Activated naive CD8-positive, alpha-beta T cell treated with anti-CD3 and anti-CD28 coated beads for 36 hours (primary cell): ENCODE data around the gene GLS2. TPM values are rescaled to one million over a fixed set of nuclear protein-coding genes. Genes with fewer than 3 reads are reported as not detected.

ENCODE experiments used
- DNase-seq: peaks from one replicate; pipeline ENCODE4 v3.0.0; 2021
- H3K27ac Mint-ChIP-seq: one replicate; pipeline ENCODE4 v1.8.0; 2022; ENCODE audit warnings: mild to moderate bottlenecking, moderate library complexity, mixed read lengths
- H3K27me3 Mint-ChIP-seq: one replicate; pipeline ENCODE4 v1.8.0; 2022; ENCODE audit warnings: mild to moderate bottlenecking, mixed read lengths
- H3K36me3 Mint-ChIP-seq: one replicate; pipeline ENCODE4 v1.8.0; 2021; ENCODE audit warnings: mild to moderate bottlenecking, mixed read lengths
- H3K4me1 Mint-ChIP-seq: one replicate; pipeline ENCODE4 v1.8.0; 2021; ENCODE audit warnings: mixed read lengths
- H3K4me3 Mint-ChIP-seq: one replicate; pipeline ENCODE4 v1.8.0; 2022; ENCODE audit warnings: mild to moderate bottlenecking, moderate library complexity, mixed read lengths
- H3K9me3 Mint-ChIP-seq: one replicate; pipeline ENCODE4 v1.8.0; 2022; ENCODE audit warnings: mixed read lengths
- total RNA-seq, 2 experiments: library from RNA; stranded (reverse); gene quantifications; one replicate each; pipeline ENCODE4 v1.2.3, GENCODE V29; 2021

Gene GLS2
- total RNA-seq, 2 experiments from 2014 or later = 4.7 to 5.4 TPM

DNA sequence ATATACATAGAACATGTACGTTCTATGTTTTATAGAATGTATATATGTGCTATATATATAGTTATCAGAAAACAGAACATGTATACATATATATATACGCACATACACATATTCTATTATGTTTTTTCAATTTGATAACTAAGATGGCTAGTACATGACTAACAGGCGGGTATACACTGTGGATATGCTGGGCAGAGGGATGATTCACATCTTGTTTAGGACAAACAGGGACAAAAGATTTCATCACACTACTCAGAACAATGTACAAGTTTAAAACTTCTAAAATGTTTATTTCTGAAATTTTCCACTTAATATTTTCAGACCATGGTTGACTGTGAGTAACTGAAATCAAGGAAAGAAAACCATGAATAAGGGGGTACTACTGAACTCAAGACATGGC, 56.1 kb downstream of the GLS2 start:
- Mint-ChIP-seq H3K27me3 (no peaks in the 10 kb centered on the region), H3K4me1 (no peaks in the 10 kb centered on the region), H3K4me3 (no peak overlapping the region), H3K9me3 (no peaks in the 10 kb centered on the region), H3K27ac (no peak overlapping the region), H3K36me3 (peaks cover 30% of the 10 kb centered on the region)
- no peak for DNase-seq

DNA sequence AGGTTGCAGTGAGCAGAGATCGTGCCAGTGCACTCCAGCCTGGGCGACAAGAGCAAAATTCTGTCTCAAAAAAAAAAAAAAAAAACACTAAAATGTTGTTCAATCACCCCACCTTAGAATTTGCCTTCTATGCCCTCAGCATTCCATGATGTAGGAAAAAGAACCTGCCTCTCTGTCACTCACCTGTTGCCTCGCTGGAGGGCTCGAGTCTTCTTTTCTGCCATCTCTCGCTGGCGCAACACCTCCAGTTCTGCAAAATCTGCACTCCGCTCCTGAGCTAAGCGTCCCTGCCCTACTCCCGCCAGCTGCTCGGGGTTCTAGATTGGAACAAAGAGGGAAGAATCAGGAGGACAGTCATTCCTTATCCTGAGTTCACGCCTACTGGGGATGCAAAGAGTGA, 56.7 kb downstream of the GLS2 start:
- no peaks in the 10 kb centered on the region for H3K27me3 Mint-ChIP-seq
- no peaks in the 10 kb centered on the region for H3K9me3 Mint-ChIP-seq
- H3K36me3 Mint-ChIP-seq = peaks cover 32% of the 10 kb centered on the region
- no peak overlapping the region for H3K27ac Mint-ChIP-seq
- no peak for DNase-seq
- H3K4me3 Mint-ChIP-seq = no peak overlapping the region
- no peaks in the 10 kb centered on the region for H3K4me1 Mint-ChIP-seq

DNA sequence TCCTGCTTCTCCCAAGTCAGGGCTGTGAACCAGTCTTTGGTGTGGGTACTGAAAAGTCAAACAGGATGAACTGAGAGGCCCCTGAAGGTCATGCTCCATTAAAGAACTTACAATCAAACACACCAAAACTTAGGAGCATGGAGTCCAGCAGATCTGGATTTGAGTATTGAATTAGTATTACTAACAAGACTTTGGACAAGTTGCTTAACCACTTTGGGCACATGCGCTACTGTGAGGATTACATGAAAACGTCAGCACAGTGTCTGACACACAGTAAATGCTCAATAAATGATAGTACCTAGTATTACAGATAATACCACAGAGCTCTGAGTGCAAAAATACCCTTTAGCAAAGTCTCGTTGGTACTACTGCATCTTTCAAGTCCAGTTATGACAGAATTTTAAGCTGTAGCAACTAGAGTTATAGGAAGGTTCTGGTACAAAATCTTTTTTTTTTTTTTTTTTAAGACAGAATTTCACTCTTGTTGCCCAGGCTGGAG, 62.0 kb downstream of the GLS2 start:
- H3K4me1 Mint-ChIP-seq = peaks cover 8% of the 10 kb centered on the region
- no peaks in the 10 kb centered on the region for H3K9me3 Mint-ChIP-seq
- no peak for DNase-seq
- H3K27ac Mint-ChIP-seq = no peak overlapping the region
- no peak overlapping the region for H3K4me3 Mint-ChIP-seq
- H3K36me3 Mint-ChIP-seq = peaks cover 38% of the 10 kb centered on the region
- H3K27me3 Mint-ChIP-seq = no peaks in the 10 kb centered on the region

DNA sequence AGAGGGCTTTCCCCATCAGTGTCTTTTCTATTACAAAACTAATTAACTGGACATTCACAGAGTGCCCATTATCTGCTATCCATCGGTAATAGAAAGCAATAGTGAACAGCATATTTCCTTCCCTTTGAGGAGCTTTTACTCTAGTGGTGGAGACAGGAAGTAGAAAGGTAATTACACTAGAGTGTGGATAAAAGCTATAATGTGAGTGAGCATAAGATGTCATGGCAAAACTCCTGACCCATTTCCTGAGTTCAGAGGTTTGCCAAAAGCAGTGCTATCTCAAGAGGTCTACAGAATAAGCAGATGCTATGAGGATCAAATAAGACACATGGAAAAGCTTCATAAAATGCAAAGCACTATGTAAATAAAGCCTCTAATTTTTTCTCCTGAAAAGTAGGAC, 62.8 kb downstream of the GLS2 start:
- Mint-ChIP-seq H3K36me3 (peaks cover 41% of the 10 kb centered on the region), H3K27ac (no peak overlapping the region)
- no peak for DNase-seq

More for the DNA sequence above, 62.8 kb downstream of the GLS2 start:
- Mint-ChIP-seq H3K27me3 (no peaks in the 10 kb centered on the region), H3K9me3 (no peaks in the 10 kb centered on the region), H3K4me3 (no peak overlapping the region), H3K4me1 (peaks cover 8% of the 10 kb centered on the region)

Other genes with a start within 250 kb of the GLS2 start
- 10 to 100 TPM; 41.9 to 47.0 TPM for gene ANKRD52, start 229.8 kb downstream of the GLS2 start, total RNA-seq
- 10 to 100 TPM in 1 of 2 experiments, 1 to 10 TPM in 1; 9.5 to 10.6 TPM for gene COQ10A, start 221.2 kb downstream of the GLS2 start, total RNA-seq
- 100 to 1,000 TPM; 288 to 311 TPM for gene CS, start 187.8 kb downstream of the GLS2 start, total RNA-seq
- 100 to 1,000 TPM; 133 to 142 TPM for gene CNPY2, start 172.2 kb downstream of the GLS2 start, total RNA-seq
- 10 to 100 TPM; 32.3 to 34.5 TPM for gene PAN2, start 154.2 kb downstream of the GLS2 start, total RNA-seq
- 10 to 100 TPM; 20.9 to 22.9 TPM for gene IL23A, start 149.3 kb downstream of the GLS2 start, total RNA-seq
- 100 to 1,000 TPM; 101 to 102 TPM for gene STAT2, start 128.1 kb downstream of the GLS2 start, total RNA-seq
- not detected for gene APOF, start 125.3 kb downstream of the GLS2 start, total RNA-seq
- gene TIMELESS, start 38.7 kb downstream of the GLS2 start, total RNA-seq = 10 to 100 TPM; 57.6 to 59.8 TPM
- not detected for gene MIP, start 33.5 kb downstream of the GLS2 start, total RNA-seq
- 1 to 10 TPM; 3.4 TPM for gene SPRYD4, start 19.6 kb downstream of the GLS2 start, total RNA-seq
- gene RBMS2, start 33.7 kb upstream of the GLS2 start, total RNA-seq = 1 to 10 TPM; 4.2 to 4.4 TPM
- gene BAZ2A, start 142.2 kb upstream of the GLS2 start, total RNA-seq = 10 to 100 TPM; 65.4 to 65.8 TPM
- 1,000 to 10,000 TPM in 1 of 2 experiments, 100 to 1,000 TPM in 1; 996 to 1,010 TPM for gene ATP5F1B, start 157.8 kb upstream of the GLS2 start, total RNA-seq
- gene PTGES3, start 200.1 kb upstream of the GLS2 start, total RNA-seq = 100 to 1,000 TPM; 402 to 403 TPM
- 1,000 to 10,000 TPM; 1,112 to 1,149 TPM for gene NACA, start 237.1 kb upstream of the GLS2 start, total RNA-seq